Stomach (tissue), 9 donors: ENCODE results near the gene NDUFB3. TPM values are rescaled to one million over a fixed set of nuclear protein-coding genes. Genes with fewer than 3 reads are reported as not detected.
A peak's percentile ranks its signal among the peaks of the same experiment; 100 is the strongest.

Experiments used
- DNase-seq, 2 donors: peaks; one replicate each; pipeline versions ENCODE4 v3.0.0 to v3.0.0-alpha.2; 2013 to 2019
- H3K27ac ChIP-seq, 5 donors: fragments of 200-600 bp in 4 of 5; sonication (generic) in 4 of 5; one replicate each; pipeline ENCODE4 v1.5.1; 2013 to 2019; ENCODE audit warnings: mild to moderate bottlenecking in 1 of 5, moderate library complexity in 1 of 5
- H3K27me3 ChIP-seq, 3 donors: fragments of 200-600 bp; sonication (generic); one replicate each; pipeline ENCODE4 v1.5.1; 2017 to 2019; ENCODE audit warnings: mixed run types in 1 of 3
- H3K36me3 ChIP-seq, 4 donors: fragments of 200-600 bp; sonication (generic); 1 replicate in 3 of 4; 2 replicates in 1 of 4; pipeline ENCODE4 v1.5.1; 2016 to 2019
- H3K4me1 ChIP-seq, 4 donors: fragments of 200-600 bp; sonication (generic); one replicate each; pipeline ENCODE4 v1.5.1; 2016 to 2019
- H3K4me3 ChIP-seq, 4 donors: fragments of 200-600 bp; sonication (generic) in 3 of 4; one replicate each; pipeline ENCODE4 v1.5.1; 2016 to 2019; ENCODE audit warnings: mild to moderate bottlenecking in 1 of 4
- H3K9me3 ChIP-seq, 4 donors: fragments of 200-600 bp; sonication (generic); one replicate each; pipeline ENCODE4 v1.5.1; 2016 to 2019
- CTCF ChIP-seq, 7 experiments: fragments of 450-650 bp in 4 of 7; fragments of 200-600 bp in 3 of 7; sonication (generic) in 3 of 7; IDR thresholded peaks; one replicate each; pipeline ENCODE4 v1.5.1; 2016 to 2019; ENCODE audit warnings: antibody characterized with exemption in 7 of 7, control low read depth in 2 of 7, mild to moderate bottlenecking in 1 of 7
- EP300 ChIP-seq: sonication (generic); formaldehyde crosslinking; IDR thresholded peaks from one replicate; pipeline ENCODE4 v1.6.1; 2017; ENCODE audit warnings: antibody characterized with exemption
- POLR2A ChIP-seq, 4 donors: fragments of 450-650 bp; IDR thresholded peaks; one replicate each; pipeline ENCODE4 v1.6.1; 2016; ENCODE audit warnings: antibody characterized with exemption in 4 of 4, control low read depth in 2 of 4, mild to moderate bottlenecking in 1 of 4, moderate library complexity in 1 of 4
- POLR2AphosphoS5 ChIP-seq, 3 donors: sonication (generic); formaldehyde crosslinking; IDR thresholded peaks; one replicate each; pipeline ENCODE4 v1.6.1; 2016; ENCODE audit warnings: antibody characterized with exemption in 3 of 3
- WGBS, 5 donors: extraction: QIAGEN DNeasy Blood & Tissue Kit in 3 of 5; methylation state at CpG; one replicate each; pipeline versions ENCODE4 v1.1.5 to v1.1.7; 2013 to 2018; 5-methylcytosine and 5-hydroxymethylcytosine counted together
- intact Hi-C: fragments of 100-400 bp; cut with DNase I; formaldehyde crosslinking; loops from one replicate; pipeline ENCODE4 v1.15.1; 2023; ENCODE audit warnings: low total_unique reads
- polyA plus RNA-seq, 3 donors: library from polyadenylated mRNA; stranded (reverse); fragments of 200-250 nt; gene quantifications; one replicate each; pipeline ENCODE4 v1.2.3, GENCODE V29; 2013
- total RNA-seq, 5 donors: library from RNA; depleted of rRNA; stranded (reverse); fragments of >200 nt; gene quantifications; one replicate each; pipeline versions ENCODE4 v1.1.0 to v1.2.3, GENCODE V29; 2014 to 2016
- donor health status: healthy with polysubstance abuse.
- donor health status: Bipolar disorder and iron deficiency.
- donor health status: healthy.

NDUFB3 gene
- total and polyA plus RNA-seq, 8 donors = 3.5 to 134 (median 85.7) TPM

- no peaks in the 10 kb centered on the region for H3K9me3 ChIP-seq
- no peaks in the 10 kb centered on the region for H3K27me3 ChIP-seq
- TF ChIP-seq EP300 (no peak), CTCF (IDR thresholded peaks at IDR 0.05) (no peak), POLR2A (IDR thresholded peaks at IDR 0.05) (no peak), POLR2AphosphoS5 (IDR thresholded peaks at IDR 0.05) (no peak)
- WGBS, 5 donors = 68 to 86% (median 71%) methylated on average over 1 of the region's 1 CpG
- intact Hi-C loops = no loop called here
- H3K4me1 ChIP-seq = peaks cover 27 to 73% (median 49%) of the 10 kb centered on the region in 4 donors
- H3K27ac ChIP-seq = no peak overlapping the region
- H3K36me3 ChIP-seq = no peaks in the 10 kb centered on the region
- H3K4me3 ChIP-seq = peak overlapping the region in 2 of 4 donors; percentile 92 to 99
- no peak for DNase-seq
Measured at GRCh38 chr2:201073071-201073470, 1.3 kb downstream of the NDUFB3 start.

- intact Hi-C loops = no loop called here
- no peaks in the 10 kb centered on the region for H3K9me3 ChIP-seq
Measured at GRCh38 chr2:201074996-201075395, 3.2 kb downstream of the NDUFB3 start.

GRCh38 chr2:201084863-201085262 is 13.1 kb downstream of the NDUFB3 start:
- WGBS, 5 donors = 72 to 83% (median 73%) methylated on average over 2 of the region's 2 CpGs

More at GRCh38 chr2:201074996-201075395, 3.2 kb downstream of the NDUFB3 start:
- WGBS, 5 donors = 78 to 85% (median 80%) methylated on average over 7 of the region's 7 CpGs
- peaks cover 11 to 54% (median 32%) of the 10 kb centered on the region in 4 donors for H3K4me1 ChIP-seq
- no peaks in the 10 kb centered on the region for H3K27me3 ChIP-seq
- H3K36me3 ChIP-seq = peaks cover 5 to 14% (median 14%) of the 10 kb centered on the region in 4 donors
- H3K27ac ChIP-seq = no peak overlapping the region
- no peak overlapping the region for H3K4me3 ChIP-seq
- DNase-seq = no peak
- TF ChIP-seq POLR2AphosphoS5 (IDR thresholded peaks at IDR 0.05) (no peak), CTCF (IDR thresholded peaks at IDR 0.05) (no peak), POLR2A (IDR thresholded peaks at IDR 0.05) (no peak), EP300 (no peak)

GRCh38 chr2:201090574-201090973 is 18.8 kb downstream of the NDUFB3 start:
- DNase-seq = no peak
- H3K9me3 ChIP-seq = no peaks in the 10 kb centered on the region
- H3K27ac ChIP-seq = no peak overlapping the region
- H3K4me3 ChIP-seq = no peak overlapping the region
- WGBS, 5 donors = 74 to 81% (median 78%) methylated on average over 4 of the region's 4 CpGs
- H3K27me3 ChIP-seq = no peaks in the 10 kb centered on the region
- H3K4me1 ChIP-seq = no peaks in the 10 kb centered on the region
- H3K36me3 ChIP-seq = peaks cover 4 to 40% (median 32%) of the 10 kb centered on the region in 4 donors
- intact Hi-C loops = no loop called here
- TF ChIP-seq EP300 = no peak

More at GRCh38 chr2:201084863-201085262, 13.1 kb downstream of the NDUFB3 start:
- H3K9me3 ChIP-seq = no peaks in the 10 kb centered on the region
- no peak overlapping the region for H3K4me3 ChIP-seq
- no peak for TF ChIP-seq POLR2A (IDR thresholded peaks at IDR 0.05)
- no peak for TF ChIP-seq CTCF (IDR thresholded peaks at IDR 0.05)
- no peak for TF ChIP-seq EP300
- no peak for TF ChIP-seq POLR2AphosphoS5 (IDR thresholded peaks at IDR 0.05)
- peaks cover 4 to 94% (median 86%) of the 10 kb centered on the region in 4 donors for H3K36me3 ChIP-seq
- H3K27ac ChIP-seq = no peak overlapping the region
- DNase-seq = peak in 1 of 2 donors; percentile 2
- H3K4me1 ChIP-seq = peaks cover 0 to 3% (median 0%) of the 10 kb centered on the region in 4 donors
- intact Hi-C loops = no loop called here
- H3K27me3 ChIP-seq = no peaks in the 10 kb centered on the region

GRCh38 chr2:201093573-201093972 is 21.8 kb downstream of the NDUFB3 start:
- WGBS, 5 donors = 93 to 98% (median 97%) methylated on average over 5 of the region's 5 CpGs
- DNase-seq = no peak
- Histone ChIP-seq H3K27me3 (no peaks in the 10 kb centered on the region), H3K36me3 (peaks cover 0 to 10% (median 4%) of the 10 kb centered on the region in 4 donors), H3K27ac (peak overlapping the region in 2 of 5 donors; percentile 43 to 56), H3K4me1 (no peaks in the 10 kb centered on the region), H3K4me3 (no peak overlapping the region), H3K9me3 (no peaks in the 10 kb centered on the region)
- intact Hi-C loops = no loop called here
- TF ChIP-seq EP300 (no peak), POLR2A (IDR thresholded peaks at IDR 0.05) (no peak), POLR2AphosphoS5 (IDR thresholded peaks at IDR 0.05) (no peak), CTCF (IDR thresholded peaks at IDR 0.05) (no peak)
